ENCODE measurements around the gene SH3RF3. TPM values are rescaled to one million over a fixed set of nuclear protein-coding genes. Genes with fewer than 3 reads are reported as not detected.
A peak's percentile ranks its signal among the peaks of the same experiment; 100 is the strongest.
"Not testable (repeated sequence)": the region's sequence is repeated elsewhere in the genome, so short reads cannot be mapped to it uniquely, and the experiment has no call there.

SH3RF3 gene
- total RNA-seq, 4 donors from 2014 or later: 2.2 to 6.1 (median 4.2) TPM

DNA sequence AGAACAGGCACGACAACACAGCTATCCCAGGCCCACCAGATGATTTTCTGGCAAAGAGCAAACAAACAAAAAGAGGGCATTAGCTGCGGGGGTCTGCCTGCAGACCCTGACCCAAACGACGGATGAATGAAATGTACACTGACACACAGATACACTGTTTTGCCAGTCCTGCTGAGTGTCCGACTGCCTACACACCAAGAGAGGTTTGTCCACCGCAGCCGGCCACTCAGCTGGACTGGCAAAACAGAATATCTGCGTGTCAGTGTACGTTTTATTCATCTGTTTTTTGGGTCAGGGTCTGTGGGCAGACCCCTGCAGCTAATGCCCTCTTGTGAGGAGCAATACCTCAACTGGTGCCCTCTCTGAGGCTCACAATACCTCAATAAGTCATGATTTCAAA is 10.7 kb upstream of the SH3RF3 start:
- DNase-seq (ENCODE audit: low spot score in 2 of 2): peak in 1 of 2 donors; percentile 71
- no peak for TF ChIP-seq EP300 (IDR thresholded peaks at IDR 0.05)
- no peak for TF ChIP-seq POLR2AphosphoS5 (IDR thresholded peaks at IDR 0.05)
- TF ChIP-seq POLR2A (IDR thresholded peaks at IDR 0.05): no peak
- TF ChIP-seq, protein P1, sequence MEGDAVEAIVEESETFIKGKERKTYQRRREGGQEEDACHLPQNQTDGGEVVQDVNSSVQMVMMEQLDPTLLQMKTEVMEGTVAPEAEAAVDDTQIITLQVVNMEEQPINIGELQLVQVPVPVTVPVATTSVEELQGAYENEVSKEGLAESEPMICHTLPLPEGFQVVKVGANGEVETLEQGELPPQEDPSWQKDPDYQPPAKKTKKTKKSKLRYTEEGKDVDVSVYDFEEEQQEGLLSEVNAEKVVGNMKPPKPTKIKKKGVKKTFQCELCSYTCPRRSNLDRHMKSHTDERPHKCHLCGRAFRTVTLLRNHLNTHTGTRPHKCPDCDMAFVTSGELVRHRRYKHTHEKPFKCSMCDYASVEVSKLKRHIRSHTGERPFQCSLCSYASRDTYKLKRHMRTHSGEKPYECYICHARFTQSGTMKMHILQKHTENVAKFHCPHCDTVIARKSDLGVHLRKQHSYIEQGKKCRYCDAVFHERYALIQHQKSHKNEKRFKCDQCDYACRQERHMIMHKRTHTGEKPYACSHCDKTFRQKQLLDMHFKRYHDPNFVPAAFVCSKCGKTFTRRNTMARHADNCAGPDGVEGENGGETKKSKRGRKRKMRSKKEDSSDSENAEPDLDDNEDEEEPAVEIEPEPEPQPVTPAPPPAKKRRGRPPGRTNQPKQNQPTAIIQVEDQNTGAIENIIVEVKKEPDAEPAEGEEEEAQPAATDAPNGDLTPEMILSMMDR (IDR thresholded peaks at IDR 0.05): no peak
- H3K27me3 ChIP-seq: peaks cover 15% of the 10 kb centered on the region
- no peaks in the 10 kb centered on the region for H3K9me3 ChIP-seq
- H3K36me3 ChIP-seq: no peaks in the 10 kb centered on the region
- no peak overlapping the region for H3K4me3 ChIP-seq
- 91% methylated on average over 8 of the region's 9 CpGs for WGBS
- no peaks in the 10 kb centered on the region for H3K4me1 ChIP-seq
- no peak overlapping the region for H3K27ac ChIP-seq

DNA sequence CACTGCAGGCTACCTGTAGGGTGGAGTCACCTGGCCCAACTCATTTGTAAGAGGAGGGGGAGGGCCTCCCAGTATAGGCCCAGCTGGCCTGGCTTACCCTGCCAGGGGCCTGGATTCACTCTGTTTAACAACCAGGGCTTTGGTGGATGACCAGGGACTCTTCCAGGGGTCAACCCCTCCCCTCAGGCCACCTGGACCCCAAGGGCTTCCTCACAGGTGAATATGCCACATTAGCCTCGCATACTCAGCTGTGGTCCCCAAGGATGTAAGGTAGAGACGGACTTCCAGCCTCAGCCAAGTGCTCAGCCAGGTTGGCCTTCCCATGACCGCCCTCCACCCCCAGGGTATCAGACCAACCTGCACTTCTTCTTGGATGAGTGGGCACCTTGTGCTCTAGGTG is 8.8 kb upstream of the SH3RF3 start:
- WGBS: 100% methylated on average over 2 of the region's 3 CpGs
- peak in 1 of 2 donors; percentile 58 for DNase-seq (ENCODE audit: low spot score in 2 of 2)

DNA sequence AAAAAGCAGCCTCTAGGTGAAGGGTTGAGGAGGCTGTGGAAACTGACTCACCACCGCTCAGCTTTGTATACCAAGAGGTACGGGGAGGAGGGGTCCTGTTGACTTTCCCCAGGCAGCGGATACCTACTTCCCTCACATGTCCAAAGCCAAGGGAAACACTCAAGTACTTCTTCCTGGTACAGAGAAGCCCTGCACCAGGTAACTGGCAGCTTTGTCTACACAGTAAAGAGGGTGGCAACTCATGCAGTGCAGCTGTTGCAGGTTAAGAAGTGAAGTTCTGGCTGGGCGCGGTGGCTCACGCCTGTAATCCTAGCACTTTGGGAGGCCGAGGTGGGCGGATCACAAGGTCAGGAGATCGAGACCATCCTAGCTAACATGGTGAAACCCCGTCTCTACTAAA is 8.3 kb upstream of the SH3RF3 start:
- peak in 1 of 2 donors; percentile 29 for DNase-seq (ENCODE audit: low spot score in 2 of 2)
- H3K4me1 ChIP-seq, H3K4me3 ChIP-seq, H3K9me3 ChIP-seq, H3K27ac ChIP-seq, H3K36me3 ChIP-seq: not testable (repeated sequence)
- H3K27me3 ChIP-seq: peaks cover 15% of the 10 kb centered on the region
- 94% methylated on average over 10 of the region's 10 CpGs for whole genome bisulfite sequencing

More for the DNA sequence above, 8.8 kb upstream of the SH3RF3 start:
- no peaks in the 10 kb centered on the region for H3K9me3 ChIP-seq
- no peaks in the 10 kb centered on the region for H3K36me3 ChIP-seq
- no peak overlapping the region for H3K27ac ChIP-seq
- TF ChIP-seq, protein P1 (IDR thresholded peaks at IDR 0.05): no peak
- TF ChIP-seq POLR2A (IDR thresholded peaks at IDR 0.05) (no peak), EP300 (IDR thresholded peaks at IDR 0.05) (no peak), POLR2AphosphoS5 (IDR thresholded peaks at IDR 0.05) (no peak)
- no peak overlapping the region for H3K4me3 ChIP-seq
- no peaks in the 10 kb centered on the region for H3K4me1 ChIP-seq
- peaks cover 15% of the 10 kb centered on the region for H3K27me3 ChIP-seq

DNA sequence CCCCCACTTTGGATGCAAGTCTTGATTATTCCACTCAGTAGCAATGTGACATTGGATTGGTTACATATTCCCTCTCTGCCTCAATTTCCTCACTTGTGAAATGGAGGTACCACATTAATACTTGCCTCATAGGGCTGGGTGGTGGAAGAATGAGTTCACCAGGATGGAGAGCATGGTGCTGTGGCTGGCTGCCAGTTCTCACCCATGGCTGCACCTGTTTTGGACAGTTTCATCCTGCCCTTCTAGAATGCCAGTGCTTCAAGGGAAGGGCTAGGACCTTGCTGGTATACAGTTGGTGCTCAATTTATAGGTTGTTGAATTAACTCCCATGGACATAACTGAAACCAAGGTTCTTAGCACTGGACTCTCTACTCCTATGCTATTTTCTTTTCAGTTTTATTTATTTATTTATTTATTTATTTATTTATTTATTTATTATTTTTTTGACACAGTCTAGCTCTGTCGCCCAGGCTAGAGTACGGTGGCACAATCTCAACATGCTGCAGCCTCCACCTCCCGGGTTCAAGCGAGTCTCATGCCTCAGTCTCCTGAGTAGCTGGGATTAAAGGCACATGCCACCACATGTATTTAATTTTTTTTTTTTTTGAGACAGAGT is 5.3 kb upstream of the SH3RF3 start:
- Histone ChIP-seq H3K9me3 (no peaks in the 10 kb centered on the region), H3K36me3 (no peaks in the 10 kb centered on the region), H3K27me3 (peaks cover 16% of the 10 kb centered on the region), H3K27ac (no peak overlapping the region), H3K4me1 (peaks cover 18% of the 10 kb centered on the region), H3K4me3 (no peak overlapping the region)
- DNase-seq (ENCODE audit: low spot score in 2 of 2): peak in 1 of 2 donors; percentile 6
- 94% methylated on average over 4 of the region's 4 CpGs for WGBS
- TF ChIP-seq POLR2AphosphoS5 (IDR thresholded peaks at IDR 0.05): no peak
- TF ChIP-seq EP300 (IDR thresholded peaks at IDR 0.05): no peak
- TF ChIP-seq POLR2A (IDR thresholded peaks at IDR 0.05): no peak
- TF ChIP-seq, protein P1 (IDR thresholded peaks at IDR 0.05): no peak

DNA sequence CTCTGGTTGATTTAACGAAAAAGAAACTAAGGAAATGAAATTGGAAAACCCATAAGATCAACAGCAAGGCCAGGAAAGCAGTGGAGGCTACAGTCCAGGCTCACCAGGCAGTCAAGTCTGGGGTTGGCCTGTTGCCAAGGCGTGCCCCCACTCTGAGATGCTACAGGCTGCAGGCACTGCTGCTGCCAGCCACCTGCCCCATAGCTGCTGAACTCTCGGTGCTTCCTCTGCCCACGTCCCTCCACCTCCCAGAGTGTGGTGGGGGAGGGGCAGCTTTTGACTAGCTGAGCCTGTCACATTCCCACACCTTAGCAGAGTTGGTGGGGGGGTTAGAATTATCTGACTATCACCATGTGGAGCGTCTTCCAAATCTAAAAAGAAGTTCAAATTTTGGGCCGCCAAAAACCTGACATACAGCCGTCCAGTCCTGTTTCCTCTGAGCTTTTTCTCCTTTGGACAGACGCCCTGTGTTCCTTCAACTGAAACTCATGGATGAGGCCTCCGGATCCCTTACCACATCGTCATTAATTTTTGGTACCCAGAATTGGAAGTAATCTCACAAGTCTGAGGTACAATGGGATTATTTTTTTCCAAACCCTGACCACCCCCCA is 3.9 kb upstream of the SH3RF3 start:
- DNase-seq (ENCODE audit: low spot score in 2 of 2): peak in 1 of 2 donors; percentile 76
- peaks cover 24% of the 10 kb centered on the region for H3K27me3 ChIP-seq
- H3K27ac ChIP-seq: no peak overlapping the region
- peaks cover 31% of the 10 kb centered on the region for H3K4me1 ChIP-seq
- WGBS: 73% methylated on average over 10 of the region's 10 CpGs
- no peaks in the 10 kb centered on the region for H3K36me3 ChIP-seq
- no peaks in the 10 kb centered on the region for H3K9me3 ChIP-seq
- no peak overlapping the region for H3K4me3 ChIP-seq
- TF ChIP-seq POLR2AphosphoS5 (IDR thresholded peaks at IDR 0.05): no peak
- TF ChIP-seq, protein P1 (IDR thresholded peaks at IDR 0.05): no peak
- TF ChIP-seq POLR2A (IDR thresholded peaks at IDR 0.05): no peak
- TF ChIP-seq EP300 (IDR thresholded peaks at IDR 0.05): no peak
